HG03039 (cell line): ENCODE data around the gene LUC7L2.
"Not testable (repeated sequence)": the region's sequence is repeated elsewhere in the genome, so short reads cannot be mapped to it uniquely, and the experiment has no call there.

ENCODE experiments used
- ATAC-seq: cut with Tn5 transposase; IDR thresholded peaks from one replicate; pipeline ENCODE4 v1.9.1; 2021; ENCODE audit warnings: mild to moderate bottlenecking, moderate library complexity; ENCODE audit not compliant: unreplicated experiment

Gene LUC7L2

DNA sequence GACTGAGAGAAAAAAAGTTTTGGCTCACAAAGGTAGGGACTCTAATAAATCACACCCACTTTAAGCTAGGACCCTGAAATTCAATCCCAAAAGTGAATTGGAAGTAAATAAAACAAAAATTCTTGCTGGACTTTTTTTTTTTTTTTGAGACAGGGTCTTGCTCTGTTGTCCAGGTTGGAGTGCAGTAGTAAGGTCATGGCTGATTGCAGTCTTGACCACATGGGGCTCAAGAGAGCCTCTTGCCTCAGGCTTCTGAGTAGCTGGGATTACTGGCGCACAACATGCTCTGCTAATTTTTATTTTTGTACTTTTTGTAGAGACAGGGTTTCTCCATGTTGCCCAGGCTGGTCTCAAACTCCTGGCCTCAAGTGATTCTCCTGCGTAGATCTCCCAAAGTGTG lies 5.0 kb upstream of the LUC7L2 start:
- ATAC-seq: no peak

DNA sequence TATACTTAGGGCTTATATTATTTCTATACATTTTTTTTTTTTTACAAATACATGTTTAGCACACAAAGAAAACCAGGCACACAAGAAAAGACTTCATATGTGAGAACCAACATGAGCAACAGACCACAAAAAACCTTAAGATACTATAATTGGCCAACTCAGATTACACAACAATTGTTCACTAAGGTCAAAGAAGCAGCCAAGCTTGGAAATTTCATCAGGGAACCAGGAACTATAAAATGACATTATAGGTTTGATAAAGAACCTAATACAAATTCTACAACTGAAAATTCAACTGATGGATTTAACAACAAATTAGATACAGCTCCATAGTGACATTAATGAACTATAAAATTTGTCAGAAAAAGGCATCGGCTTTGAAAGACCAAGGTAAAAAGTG lies 4.4 kb upstream of the LUC7L2 start:
- ATAC-seq: no peak

DNA sequence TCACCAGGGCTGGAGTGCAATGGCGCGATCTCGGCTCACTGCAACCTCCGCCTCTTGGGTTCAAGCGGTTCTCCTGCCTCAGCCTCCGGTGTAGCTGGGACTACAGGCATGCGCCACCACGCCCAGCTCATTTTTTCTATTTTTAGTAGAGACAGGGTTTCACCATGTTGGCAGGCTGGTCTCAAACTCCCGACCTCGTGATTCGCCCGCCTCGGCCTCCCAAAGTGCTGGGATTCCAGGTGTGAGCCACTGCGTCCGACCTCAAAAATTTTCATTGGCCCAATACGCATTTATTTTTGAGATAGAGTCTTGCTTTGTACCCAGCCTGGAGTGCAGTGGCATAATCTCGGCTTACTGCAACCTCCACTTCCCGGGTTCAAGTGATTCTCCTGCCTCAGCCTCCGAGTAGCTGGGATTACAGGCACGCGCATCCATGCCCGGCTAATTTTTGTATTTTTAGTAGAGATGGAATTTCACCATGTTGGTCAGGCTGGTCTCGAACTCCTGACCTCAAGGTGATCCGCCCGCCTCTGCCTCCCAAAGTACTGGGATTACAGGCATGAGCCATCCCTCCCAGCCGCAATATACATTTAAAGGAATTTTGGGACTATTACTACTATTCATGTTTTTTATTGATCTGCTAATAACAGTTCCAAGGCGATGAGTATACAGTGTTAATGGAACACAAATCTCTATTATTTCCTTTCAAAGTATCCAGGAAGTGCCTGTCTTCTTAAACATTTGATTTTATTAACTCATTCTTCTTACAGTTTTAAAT lies 1.8 kb upstream of the LUC7L2 start:
- not testable (repeated sequence) for ATAC-seq

DNA sequence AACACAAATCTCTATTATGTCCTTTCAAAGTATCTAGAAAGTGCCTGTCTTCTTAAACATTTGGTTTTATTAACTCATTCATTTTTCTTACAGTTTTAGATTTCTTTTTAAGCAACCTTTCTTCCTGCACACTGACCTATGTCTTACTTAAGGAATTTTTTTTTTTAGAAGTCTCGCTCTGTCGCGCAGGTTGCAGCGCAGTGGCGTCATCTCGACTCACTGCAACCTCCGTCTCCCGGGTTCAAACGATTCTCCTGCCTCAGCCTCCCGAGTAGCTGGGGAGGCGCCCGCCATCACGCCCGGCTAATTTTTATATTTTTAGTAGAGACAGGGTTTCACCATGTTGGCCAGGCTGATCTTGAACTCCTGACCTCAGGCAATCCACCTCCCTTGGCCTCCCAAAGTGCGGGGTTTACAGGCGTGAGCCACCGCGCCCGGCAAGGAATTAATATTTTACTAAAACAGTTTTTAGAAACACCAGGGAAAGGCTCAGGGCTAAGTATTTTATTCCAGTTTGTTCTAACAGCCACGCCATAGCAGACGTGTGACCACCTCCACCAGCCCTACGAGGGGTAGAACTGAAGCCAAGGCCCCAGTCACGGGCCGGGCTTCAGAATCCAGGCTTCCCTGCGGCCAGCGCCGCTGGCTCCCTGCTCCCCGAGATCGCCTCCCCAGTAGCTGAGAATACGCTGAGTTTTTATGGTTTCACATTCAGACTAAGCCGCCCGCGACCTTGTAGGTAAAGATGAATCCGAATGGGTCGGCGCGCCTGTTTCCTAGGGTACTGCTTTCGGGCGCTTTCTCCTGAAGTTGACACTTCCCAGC lies 941 bp upstream of the LUC7L2 start:
- ATAC-seq: peak; percentile 13

DNA sequence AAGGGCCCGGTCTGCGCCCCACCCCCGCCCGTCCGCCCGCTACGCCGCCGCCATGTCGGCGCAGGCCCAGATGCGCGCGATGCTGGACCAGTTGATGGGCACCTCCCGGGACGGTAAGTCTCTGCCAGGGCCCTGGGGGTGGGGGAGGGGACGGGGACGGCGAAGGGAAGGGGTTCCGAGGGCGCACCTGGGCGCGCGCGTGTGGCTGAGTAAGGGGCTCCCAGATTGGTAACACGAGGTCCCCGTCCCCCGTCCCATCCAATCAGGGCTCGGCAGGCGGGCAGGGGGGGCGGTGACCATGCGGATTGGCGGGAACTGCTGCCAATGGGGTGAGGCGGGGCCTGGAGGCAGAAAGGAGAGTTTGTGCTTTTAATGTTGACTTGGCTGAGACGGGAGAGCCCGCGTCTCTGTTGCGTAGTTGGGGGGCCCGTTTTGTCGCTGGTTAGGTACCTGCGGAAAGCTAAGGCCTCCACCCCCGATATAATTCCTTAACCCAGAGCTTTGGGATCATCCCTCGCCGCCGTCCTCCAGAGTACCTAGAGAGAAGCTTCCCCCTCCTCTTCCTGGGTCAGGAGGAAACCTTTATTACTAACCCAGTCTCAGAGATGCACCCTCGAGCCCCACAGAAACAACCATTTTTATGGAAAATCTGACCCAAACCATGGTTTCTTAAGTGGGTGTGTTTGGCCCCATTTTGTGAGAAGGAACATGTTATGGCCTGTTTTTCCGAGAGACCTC lies 685 bp downstream of the LUC7L2 start:
- peak; percentile 62 for ATAC-seq

DNA sequence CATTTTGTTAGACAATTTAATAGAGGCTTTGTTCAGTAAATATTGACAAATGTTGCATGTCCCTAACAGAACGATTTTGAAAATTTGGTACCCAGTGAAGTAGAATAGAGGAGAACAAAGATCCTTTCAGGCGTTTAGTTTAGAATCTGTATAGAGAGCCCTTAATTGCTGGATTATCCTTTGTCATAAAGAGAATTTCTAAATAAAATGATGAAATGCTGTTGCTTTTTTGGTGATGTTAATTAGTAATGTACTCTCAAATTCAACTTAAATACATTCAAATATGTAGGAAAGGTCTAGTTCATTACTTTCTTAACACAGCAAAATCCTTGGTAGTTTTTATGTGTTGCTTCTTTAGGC lies 1.2 kb downstream of the LUC7L2 start:
- ATAC-seq: no peak

DNA sequence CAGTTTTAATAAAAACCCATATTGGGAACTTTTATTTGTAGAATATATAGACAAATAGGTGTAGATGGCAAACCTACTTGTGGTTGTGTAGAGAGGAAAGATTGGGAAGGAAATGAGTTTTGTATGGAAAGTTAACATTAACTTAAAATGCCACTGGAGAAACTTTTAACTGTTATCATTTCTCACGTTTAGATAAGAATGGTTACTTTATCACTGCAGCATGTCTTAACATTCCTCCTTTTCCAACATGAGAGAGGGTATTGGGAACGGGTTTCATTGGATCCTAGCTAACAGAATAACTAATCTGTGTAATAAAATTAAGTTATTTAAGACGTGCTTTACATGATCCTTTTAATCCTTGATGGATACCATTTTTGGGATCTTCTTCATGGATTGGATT lies 1.8 kb downstream of the LUC7L2 start:
- no peak for ATAC-seq

DNA sequence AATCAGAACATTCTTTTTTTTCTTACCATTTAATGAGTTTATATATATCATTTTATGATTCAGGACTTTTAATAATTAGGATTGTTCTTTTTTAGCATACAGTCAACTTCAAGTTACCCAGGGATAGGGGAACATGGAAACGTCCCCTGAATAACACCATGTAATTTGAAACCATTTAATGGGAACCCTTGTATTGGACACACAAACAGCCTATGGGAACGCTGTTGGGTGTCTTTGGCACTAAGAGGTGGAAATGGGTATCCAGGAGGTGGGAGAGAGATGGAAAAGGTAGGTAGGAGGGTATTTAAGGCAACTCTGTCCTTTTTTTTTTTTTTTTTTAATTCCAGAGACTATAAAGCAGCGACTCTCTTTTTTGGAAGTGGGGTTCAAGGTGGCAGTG lies 2.6 kb downstream of the LUC7L2 start:
- no peak for ATAC-seq

DNA sequence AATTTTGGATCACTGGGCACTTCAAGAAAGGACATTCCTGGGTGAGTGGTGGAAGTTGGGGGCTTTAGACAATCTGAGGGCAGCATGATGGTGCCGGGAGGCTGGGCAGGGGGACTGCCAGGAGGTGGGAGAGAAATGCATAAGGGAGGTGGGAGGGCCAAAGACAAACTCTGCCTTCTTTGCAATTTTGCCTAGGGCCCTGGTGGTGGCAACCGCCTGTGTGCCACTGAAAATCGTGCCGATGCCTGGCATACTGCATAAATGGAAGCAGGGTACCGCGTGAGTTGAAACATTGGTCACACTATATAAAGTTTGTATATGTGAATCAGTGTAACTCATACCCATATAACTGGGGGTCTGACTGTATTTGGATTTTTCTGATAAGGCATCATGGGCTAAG lies 3.3 kb downstream of the LUC7L2 start:
- no peak for ATAC-seq

DNA sequence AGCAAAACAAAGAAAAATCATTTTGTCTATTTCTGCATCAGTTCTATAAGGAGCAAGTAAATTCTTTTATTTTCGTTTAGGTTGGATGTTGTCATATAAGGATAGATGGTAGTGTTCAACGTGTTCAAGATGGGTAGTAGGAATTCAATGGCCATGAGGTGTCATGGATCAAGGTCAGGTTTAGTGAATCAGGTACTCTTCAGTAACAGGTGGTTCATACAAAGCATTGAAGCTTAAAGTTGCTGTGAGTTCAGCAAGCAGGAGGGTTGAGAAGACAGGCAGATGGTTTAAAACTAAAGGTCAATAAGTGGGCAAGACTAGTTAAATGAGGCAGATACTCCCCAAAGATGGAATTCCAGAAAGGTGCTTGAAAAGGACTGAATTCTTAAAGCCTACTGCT lies 5.6 kb downstream of the LUC7L2 start:
- ATAC-seq: no peak

DNA sequence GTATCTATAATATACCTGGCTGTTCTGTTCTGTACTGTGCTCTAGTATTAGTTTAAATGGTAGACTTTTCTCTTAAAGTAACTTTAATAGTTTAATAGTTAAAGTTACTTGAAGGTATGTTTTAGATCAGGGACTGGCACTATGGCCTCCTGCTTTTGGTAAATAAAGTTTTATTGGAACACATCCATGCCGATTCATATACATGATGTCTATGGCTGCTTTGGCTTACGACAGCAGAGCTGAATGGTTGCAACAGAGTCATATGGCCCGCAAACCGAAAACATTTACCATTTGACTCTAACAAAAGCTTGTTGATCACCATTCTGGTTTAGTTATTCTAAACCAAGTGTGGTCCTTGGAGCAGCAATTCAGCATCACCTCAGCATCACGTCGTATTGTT lies 6.7 kb downstream of the LUC7L2 start:
- ATAC-seq: no peak

DNA sequence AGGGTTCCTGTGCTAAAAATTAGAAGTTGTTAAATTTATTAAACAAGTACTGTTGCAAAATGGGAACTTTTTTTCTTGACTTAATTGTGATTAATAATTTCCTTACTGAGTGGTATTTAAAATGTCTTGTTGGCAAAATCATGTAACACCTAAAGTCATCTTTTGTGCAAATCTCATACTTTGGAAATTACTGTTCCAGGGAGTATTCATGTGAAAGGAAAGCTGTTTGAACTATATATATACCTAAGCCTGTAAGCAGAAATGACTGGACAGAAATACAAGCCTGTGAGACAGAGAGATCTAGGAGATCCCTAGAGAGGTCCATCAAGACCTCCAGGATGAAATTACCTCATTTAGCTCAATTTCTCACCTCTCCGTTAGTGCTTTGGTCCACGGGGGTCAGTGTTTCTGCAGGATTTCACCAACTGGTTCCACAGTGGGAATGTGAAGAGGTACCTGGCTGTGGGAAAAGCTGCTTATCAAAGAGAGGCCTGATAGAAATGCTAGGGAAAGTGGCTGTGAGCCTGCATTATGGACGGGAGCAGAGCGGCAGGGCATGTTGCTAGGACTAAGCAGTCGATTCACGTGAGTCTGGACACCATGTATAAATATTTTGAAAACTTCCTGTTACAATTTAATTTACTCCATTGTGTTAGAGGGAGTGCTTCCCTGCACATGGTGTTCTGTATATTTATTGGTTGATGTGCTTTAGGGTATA lies 7.9 kb downstream of the LUC7L2 start:
- ATAC-seq: no peak

DNA sequence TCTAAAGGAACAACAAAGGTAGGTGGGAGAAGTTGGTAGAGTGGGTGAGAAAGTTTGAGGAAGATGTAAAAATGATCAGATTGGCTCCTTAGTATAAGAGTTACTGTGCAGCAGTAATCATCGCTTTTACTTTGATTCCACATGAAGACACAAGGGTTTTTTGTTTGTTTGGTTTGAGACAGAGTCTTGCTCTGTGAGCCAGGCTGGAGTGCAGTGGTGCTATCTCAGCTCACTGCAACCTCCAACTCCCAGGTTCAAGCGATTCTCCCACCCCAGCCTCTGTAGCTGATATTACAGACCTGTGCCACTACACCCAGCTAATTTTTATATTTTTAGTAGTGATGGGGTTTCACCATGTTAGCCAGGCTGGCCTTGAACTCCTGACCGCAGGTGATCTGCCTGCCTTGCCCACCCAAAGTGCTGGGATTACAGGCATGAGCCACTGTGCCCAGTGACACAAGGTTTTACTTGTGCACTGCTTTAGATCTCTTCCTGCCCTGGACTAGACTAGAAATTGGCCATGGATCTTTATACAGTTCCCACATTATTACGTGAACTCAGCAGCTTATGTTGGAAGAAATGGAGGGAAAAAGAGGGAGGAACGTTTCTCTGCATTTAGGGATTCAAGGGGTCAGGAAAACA lies 10.7 kb downstream of the LUC7L2 start:
- no peak for ATAC-seq

DNA sequence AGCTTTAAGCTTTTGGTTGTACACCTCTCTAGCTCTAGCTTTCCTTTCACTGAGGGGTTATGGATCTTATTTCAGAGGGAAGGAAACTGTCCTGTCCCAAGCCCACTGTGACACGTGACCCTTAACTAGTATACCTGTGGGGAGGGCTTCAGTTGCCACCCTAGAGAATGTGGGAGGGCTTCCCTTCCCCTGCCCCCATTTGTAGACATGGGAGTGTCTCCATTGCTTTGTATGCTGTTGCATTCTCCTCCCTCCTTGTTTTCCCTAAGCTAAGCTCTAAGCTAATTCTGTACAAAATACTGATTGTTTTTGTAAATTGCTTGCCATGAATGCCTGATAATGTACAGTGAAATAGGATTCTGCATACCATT lies 11.2 kb downstream of the LUC7L2 start:
- no peak for ATAC-seq

DNA sequence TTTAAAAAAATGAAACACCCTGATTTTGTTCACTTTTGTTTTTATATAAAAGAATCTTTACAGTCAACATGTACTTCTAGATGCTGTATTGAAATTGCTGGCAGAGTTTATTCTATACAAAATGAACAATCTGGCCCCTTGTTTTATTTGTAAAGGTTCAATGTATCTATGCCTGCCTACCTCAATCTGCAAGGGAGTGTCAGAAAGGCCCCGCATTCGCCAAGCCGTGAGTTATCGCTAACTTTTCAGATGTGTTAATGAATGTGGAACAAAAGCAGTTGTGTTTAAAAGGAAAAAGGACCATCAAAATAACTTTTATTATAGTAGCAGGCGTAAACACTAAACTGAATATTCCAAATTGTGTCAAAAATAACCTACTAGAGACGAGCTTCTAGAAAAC lies 14.6 kb downstream of the LUC7L2 start:
- ATAC-seq: no peak

DNA sequence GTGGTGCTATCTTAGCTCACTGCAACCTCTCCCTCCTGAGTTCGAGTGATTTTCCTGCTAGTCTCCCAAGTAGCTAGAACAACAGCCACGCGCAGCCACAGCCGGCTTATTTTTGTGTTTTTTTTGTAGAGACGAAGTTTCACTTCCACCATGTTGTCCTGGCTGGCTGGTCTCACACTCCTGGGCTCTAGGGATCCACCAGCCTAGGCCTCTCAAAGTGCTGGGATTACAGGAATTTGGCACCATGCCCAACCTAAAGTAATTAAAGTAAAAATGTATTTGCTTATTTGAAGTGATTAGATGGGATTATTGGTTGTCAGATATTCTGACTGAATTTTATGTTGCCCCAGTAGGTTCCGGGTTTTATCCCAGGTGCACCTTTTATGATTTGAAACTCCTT lies 22.7 kb downstream of the LUC7L2 start:
- no peak for ATAC-seq

DNA sequence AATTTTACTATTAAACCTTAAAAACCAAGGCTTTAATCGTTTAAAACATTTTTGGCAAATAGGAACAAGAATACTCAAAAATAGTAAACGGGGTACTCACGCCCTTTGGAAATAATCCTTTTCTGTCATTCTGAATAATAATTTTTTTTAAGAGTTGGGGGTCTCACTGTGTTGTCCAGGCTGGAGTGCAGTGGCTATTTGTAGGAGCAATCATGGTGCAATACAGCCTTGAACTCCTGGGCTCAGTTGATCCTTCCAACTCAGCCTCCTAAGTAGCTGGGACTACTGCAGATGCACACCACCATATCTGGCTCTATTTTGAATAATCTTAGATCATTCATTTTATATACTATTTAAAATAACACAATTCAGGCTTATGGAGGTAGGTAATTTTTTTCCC lies 24.9 kb downstream of the LUC7L2 start:
- ATAC-seq: no peak

DNA sequence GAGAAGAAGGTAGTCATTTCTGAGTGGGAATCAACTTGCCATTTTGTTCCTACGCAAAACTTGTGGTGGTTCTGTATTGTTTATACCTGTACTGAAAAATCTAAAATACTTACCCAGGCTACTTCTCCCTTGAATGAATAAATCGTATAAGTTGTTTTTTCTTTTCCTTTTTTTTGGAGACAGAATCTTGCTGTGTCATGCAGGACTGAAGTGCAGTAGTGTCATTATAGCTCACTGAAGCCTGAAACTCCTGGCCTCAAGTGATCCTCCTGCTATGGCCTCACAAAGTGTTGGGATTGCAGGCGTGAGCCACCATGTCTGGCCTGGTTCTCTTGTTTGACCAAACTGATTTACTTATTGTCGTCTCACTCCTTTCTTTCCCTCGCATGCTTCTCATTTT lies 27.9 kb downstream of the LUC7L2 start:
- no peak for ATAC-seq

DNA sequence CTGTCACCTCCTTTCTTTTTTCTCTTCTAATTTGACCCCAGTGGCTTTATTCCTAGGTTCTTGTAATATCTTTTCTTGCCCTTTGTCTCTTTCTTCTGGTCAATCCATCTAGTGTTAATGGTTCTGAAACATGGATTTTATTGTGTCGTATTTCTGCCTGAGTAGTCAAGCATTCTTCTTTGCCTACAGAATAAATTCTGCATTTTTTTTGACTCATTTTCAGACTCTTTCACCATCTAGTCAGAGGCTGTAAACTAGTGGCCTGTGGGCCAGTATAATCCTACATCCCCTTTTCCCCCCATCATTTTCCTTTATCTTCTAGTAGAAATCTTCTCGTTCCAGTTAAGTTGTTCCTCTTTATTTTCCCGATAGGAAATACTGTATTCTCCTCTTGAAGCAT lies 29.4 kb downstream of the LUC7L2 start:
- no peak for ATAC-seq

DNA sequence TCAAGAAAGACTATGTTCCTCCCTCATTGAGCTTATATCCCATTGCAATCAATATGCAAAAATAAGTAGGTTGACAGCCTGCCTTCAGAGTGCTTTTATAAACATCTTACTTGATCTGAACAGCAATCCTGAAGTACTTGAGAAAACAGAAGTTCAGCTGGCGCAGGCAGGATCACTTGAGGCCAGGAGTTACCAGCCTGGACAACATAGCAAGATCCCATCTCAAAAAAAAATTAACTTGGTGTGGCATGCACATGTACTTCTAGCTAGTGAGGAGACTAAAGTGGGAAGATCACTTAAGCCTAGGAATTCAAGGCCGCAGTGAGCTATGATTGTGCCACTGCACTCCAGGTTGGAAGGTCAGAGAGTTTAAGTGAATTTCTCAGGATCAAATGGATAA lies 30.1 kb downstream of the LUC7L2 start:
- ATAC-seq: no peak
